HUES6 (cell line): ENCODE measurements around the gene SAA1.
"Not testable (repeated sequence)": the region's sequence is repeated elsewhere in the genome, so short reads cannot be mapped to it uniquely, and the experiment has no call there.

ENCODE experiments used
- H3K27ac ChIP-seq: 2 replicates; pipeline ENCODE4 v1.7.0; 2013; ENCODE audit warnings: low read depth, mild to moderate bottlenecking, low read length, inconsistent platforms
- H3K27me3 ChIP-seq: 2 replicates; pipeline ENCODE4 v1.6.1; 2013; ENCODE audit warnings: low read length; ENCODE audit not compliant: control insufficient read depth, insufficient read depth
- H3K36me3 ChIP-seq: 2 replicates; pipeline ENCODE4 v1.6.1; 2013; ENCODE audit warnings: low read length; ENCODE audit not compliant: control insufficient read depth, insufficient read depth
- H3K4me1 ChIP-seq: 2 replicates; pipeline ENCODE4 v1.6.1; 2013; ENCODE audit warnings: low read length; ENCODE audit not compliant: control insufficient read depth, insufficient read depth
- H3K4me3 ChIP-seq: 2 replicates; pipeline ENCODE4 v1.5.1; 2013; ENCODE audit warnings: low read depth, low read length
- H3K9ac ChIP-seq: one replicate; pipeline ENCODE4 v1.6.1; 2013; ENCODE audit warnings: mild to moderate bottlenecking, low read length
- H3K9me3 ChIP-seq: 2 replicates; pipeline ENCODE4 v1.6.1; 2013; ENCODE audit warnings: low read depth, low read length; ENCODE audit not compliant: control insufficient read depth, insufficient read depth

Gene SAA1

DNA sequence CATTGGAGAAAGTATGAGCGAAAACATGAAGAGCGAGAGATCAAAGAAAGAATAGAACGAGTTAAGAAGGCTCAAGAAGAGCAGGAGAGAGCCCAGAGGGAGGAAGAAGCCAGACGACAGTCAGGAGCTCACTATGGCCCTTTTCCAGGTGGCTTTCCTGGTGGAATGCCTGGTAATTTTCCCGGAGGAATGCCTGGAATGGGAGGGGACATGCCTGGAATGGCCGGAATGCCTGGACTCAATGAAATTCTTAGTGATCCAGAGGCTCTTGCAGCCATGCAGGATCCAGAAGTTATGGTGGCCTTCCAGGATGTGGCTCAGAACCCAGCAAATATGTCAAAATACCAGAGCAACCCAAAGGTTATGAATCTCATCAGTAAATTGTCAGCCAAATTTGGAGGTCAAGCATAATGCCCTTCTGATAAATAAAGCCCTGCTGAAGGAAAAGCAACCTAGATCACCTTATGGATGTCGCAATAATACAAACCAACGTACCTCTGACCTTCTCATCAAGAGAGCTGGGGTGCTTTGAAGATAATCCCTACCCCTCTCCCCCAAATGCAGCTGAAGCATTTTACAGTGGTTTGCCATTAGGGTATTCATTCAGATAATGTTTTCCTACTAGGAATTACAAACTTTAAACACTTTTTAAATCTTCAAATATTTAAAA is 3.2 kb upstream of the SAA1 start:
- not testable (repeated sequence) for H3K9ac ChIP-seq, H3K27me3 ChIP-seq, H3K9me3 ChIP-seq, H3K4me3 ChIP-seq, H3K4me1 ChIP-seq, H3K27ac ChIP-seq, H3K36me3 ChIP-seq

DNA sequence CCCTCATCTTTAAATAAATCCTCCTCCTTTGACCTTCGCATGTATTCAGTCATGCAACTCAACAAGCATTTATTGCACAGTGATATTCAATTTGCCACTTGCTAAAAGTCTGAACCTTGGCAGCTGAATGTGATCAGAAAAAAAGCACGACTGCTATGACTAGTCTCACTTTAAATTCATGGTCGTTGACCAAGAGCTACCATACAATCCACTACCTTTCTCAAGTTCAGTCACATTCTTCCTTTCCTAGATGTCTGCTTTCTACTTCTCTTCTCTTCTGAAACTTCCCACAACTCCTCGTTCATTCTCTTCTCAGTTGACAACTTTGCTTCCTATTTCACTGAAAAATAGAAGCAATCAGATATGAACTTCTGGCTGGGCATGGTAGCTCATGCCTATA is 2.0 kb upstream of the SAA1 start:
- Histone ChIP-seq H3K4me1 (0 out of 2 replicates have a peak, but pooled peaks cover 5% of the 10 kb centered on the region), H3K9me3 (no peaks in the 10 kb centered on the region), H3K27me3 (no peaks in the 10 kb centered on the region), H3K9ac (no peak overlapping the region), H3K27ac (no peak overlapping the region), H3K36me3 (no peaks in the 10 kb centered on the region), H3K4me3 (no peak overlapping the region)

DNA sequence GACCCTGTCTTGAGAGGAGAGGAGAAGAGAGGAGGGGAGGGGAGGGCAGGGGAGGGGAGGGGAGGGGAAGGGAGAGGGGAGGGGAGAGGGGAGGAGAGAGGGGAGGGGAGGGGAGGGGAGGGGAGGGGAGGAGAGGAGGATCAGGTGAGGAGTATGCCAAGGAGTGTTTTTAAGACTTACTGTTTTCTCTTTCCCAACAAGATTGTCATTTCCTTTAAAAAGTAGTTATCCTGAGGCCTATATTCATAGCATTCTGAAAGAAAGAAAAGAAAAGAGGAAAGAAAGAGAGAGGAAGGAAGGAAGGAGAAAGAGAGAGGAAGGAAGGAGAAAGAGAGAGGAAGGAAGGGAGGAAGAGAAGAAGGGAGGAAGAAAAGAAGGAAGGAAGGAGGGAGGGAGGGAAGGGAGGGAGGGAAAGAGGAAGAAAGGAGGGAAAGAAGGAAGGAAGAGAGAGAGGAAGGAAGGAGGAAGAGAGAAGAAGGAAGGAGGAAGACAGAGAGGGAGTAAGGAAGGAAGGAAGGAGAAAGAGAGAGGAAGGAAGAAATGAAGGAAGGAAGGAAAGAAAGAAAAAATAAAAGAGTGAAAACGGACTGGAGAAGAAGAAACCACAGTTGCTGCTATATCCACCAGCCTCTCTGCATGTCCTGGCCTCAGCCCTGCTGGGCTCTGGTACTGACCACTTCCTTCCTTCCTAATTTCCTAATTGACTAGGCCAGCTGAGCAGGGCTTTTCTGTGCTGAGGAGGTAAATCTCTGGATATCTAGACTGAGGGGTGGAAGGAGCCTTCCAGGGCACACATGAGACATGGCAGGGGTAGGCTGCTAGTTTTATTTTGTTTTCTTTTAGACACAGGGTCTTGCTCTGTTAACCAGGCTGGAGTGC is 1.1 kb upstream of the SAA1 start:
- H3K9ac ChIP-seq, result no peak overlapping the region
- no peaks in the 10 kb centered on the region for H3K36me3 ChIP-seq
- no peak overlapping the region for H3K4me3 ChIP-seq
- H3K27ac ChIP-seq, result no peak overlapping the region
- 0 out of 2 replicates have a peak, but pooled peaks cover 5% of the 10 kb centered on the region for H3K4me1 ChIP-seq
- no peaks in the 10 kb centered on the region for H3K9me3 ChIP-seq
- H3K27me3 ChIP-seq, result no peaks in the 10 kb centered on the region

DNA sequence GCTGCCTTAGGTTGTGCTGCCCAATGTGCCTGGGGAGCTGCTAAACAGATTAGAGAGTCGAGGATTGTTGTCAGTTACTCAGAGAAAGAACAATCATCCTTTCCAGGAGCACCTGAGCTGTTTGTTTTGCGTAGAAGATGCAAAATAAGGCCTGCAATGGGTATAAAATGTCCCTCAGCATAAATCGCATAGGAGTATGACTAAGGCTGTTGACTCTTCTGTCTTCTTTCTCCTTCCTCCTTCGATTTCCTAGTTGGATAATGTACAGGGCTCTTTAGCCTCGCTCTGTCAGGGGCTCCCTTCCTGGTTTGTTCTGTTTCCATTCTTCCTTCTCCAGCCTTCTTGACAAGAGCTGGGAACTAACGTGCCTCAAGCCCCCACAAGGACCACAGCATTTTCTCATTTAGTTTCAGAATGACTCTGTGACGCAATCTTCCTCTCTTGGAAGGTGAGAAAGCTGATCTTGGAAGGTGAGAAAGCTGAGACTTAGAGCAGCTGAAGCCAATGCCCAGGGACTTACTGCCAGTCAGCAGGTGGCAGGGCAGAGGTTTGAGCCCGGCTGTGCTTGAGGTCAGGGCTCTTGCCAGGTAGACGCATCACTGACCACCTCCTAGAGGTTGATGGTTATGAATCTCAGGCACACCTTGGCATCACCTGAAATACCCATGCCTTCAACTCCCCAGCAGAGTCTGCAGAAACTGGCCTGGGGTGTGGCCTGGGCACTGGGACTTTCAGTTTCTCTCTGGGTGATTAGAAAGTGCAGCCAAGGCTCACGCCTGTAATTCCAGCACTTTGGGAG is 1.5 kb downstream of the SAA1 start:
- not testable (repeated sequence) for H3K27ac ChIP-seq, H3K4me3 ChIP-seq, H3K36me3 ChIP-seq

DNA sequence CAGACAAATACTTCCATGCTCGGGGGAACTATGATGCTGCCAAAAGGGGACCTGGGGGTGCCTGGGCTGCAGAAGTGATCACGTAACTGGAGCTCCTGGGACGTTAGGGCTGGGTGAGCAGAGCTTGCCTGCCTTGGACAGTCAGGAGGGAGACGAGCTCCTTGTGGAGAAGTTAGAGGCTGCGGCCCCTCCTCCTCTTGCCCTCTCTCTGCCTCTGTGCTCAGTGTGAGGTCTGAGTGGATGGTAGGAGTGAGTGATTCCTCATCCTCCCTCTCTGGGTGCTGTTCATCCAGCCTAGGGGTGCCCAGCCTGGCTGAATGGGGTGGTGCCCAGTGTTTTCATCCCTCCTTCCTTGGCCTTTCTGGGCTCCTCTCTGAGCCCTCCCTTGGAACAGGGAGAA is 3.2 kb downstream of the SAA1 start:
- H3K9me3 ChIP-seq, H3K9ac ChIP-seq, H3K27me3 ChIP-seq, H3K4me1 ChIP-seq, H3K27ac ChIP-seq, H3K4me3 ChIP-seq, H3K36me3 ChIP-seq: not testable (repeated sequence)

More for the DNA sequence above, 1.5 kb downstream of the SAA1 start:
- not testable (repeated sequence) for H3K4me1 ChIP-seq, H3K27me3 ChIP-seq, H3K9ac ChIP-seq, H3K9me3 ChIP-seq

DNA sequence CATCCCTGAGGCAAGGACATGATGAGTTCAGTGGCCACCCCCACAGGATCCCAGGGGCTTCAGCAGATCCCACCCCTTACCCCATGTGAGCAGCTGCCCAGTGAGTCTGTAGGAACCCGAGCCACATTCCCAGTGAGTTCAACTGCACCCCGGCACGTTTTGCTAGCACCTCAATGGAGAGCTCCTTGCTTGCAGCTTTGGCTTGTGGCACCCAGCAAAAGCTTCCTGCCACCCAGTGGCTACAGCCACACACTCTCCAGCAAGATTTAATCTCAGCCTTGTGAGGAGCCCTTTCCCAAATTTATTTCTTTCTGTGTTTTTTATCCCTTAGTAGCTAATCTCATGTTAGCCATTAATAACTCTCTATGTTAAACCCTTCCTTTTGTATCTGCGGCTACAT is 4.0 kb downstream of the SAA1 start:
- H3K36me3 ChIP-seq, result no peaks in the 10 kb centered on the region
- H3K27ac ChIP-seq, result no peak overlapping the region
- H3K9ac ChIP-seq, result no peak overlapping the region
- no peaks in the 10 kb centered on the region for H3K27me3 ChIP-seq
- no peak overlapping the region for H3K4me3 ChIP-seq
- H3K9me3 ChIP-seq, result no peaks in the 10 kb centered on the region
- H3K4me1 ChIP-seq, result no peaks in the 10 kb centered on the region

DNA sequence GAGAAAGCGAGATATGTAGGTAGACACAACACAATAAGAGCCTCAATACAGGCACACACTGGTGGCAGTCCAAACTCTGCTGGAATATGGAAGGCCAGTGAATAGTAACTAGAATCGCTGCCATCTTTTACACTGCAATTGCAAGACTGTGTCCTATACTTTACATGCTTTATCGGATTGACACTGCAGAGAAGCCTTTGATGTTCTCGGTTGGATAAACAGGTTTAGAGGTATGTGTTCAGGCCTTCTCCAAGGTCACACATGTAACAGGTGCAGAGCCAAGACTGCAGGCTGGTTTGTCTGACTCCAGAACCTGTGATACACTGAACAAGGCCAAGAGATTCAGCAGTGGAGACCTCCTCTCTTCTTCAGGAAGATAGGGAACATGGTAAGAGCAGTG is 5.1 kb downstream of the SAA1 start:
- no peak overlapping the region for H3K27ac ChIP-seq
- H3K4me1 ChIP-seq, result no peaks in the 10 kb centered on the region

DNA sequence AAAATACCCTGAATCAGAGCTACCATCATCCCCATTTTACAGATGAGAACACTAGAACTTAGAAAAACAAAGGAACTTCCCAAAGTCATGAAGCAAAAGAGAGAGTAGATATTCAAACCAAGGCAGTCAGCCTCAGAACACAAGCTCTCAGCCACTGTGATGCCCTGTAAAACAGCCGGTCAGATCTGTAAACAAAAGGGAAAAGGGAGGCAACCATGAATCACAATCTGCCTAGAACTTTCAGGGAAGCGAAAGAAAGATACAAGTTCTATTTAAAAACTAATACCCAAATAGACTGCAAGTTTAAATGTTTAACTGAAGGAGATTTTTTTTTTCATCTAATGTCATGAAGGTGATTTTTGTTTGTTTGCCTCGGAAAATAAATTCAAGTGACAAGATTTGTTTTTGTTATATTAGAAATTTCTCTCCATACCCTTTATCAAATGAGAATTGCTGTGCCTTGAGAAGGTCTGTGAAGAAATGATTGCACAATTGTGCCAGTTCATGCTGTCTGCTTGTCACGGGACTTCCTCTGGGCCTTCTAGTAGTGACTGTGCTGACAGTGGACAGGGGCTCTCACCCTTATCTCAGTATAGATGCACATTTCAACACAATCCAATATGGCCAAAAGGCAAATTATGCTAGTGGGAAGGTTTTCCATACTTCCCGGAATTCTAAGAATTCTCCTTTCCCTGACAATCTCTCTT is 11.7 kb downstream of the SAA1 start:
- Histone ChIP-seq H3K9me3 (no peaks in the 10 kb centered on the region), H3K4me3 (no peak overlapping the region), H3K27me3 (no peaks in the 10 kb centered on the region), H3K36me3 (peaks cover 50% of the 10 kb centered on the region), H3K27ac (no peak overlapping the region), H3K9ac (no peak overlapping the region), H3K4me1 (no peaks in the 10 kb centered on the region)

More for the DNA sequence above, 5.1 kb downstream of the SAA1 start:
- Histone ChIP-seq H3K4me3 (no peak overlapping the region), H3K9ac (no peak overlapping the region), H3K9me3 (no peaks in the 10 kb centered on the region), H3K27me3 (no peaks in the 10 kb centered on the region), H3K36me3 (no peaks in the 10 kb centered on the region)

DNA sequence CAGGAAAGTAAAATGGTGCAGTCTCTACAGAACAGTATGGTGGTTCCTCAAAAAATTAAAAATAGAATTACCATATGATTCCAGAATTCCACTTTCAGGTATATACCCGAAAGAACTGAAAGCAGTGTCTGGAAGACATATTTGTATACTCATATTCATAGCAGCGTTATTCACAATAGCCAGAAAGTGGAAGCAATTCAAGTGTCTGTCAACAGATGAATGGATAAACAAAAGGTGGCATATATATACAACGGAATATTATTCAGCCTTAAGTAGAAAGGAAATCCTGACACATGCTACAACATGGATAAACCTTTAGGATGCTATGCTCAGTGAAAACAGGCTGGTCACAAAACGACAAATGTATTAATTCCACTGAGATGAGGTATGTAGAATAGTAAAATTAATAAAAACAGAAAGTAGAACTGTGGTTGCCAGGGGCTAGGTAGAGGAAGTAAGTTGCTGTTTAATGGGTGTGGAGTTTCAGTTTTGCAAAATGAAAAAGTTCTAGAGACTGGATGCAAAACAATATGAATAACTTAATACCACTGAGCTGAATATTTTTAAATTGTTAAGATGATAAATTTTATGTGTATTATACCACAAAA is 14.5 kb downstream of the SAA1 start:
- Histone ChIP-seq H3K27me3 (no peaks in the 10 kb centered on the region), H3K27ac (no peak overlapping the region), H3K4me1 (no peaks in the 10 kb centered on the region), H3K36me3 (peaks cover 76% of the 10 kb centered on the region), H3K4me3 (no peak overlapping the region), H3K9ac (no peak overlapping the region), H3K9me3 (no peaks in the 10 kb centered on the region)

DNA sequence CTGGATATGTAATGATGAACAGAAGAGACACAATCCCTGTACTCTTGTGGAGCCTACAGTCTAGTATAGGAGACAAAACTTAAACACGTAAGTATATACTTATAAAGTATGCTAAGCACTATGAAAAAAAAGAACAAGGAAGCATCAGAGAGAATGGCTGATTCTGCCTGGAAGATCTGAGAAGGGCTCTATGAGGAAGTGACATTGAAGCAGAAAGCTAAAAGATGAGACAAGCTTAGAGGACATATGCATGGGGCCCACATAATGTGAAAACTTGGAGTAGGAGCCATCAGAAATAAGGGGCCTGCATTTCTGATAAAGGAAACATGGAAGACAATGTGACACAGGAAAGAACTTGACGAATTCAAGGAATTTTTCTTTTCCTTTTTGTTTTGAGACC is 16.6 kb downstream of the SAA1 start:
- H3K27ac ChIP-seq, result no peak overlapping the region
- peaks cover 90% of the 10 kb centered on the region for H3K36me3 ChIP-seq
- H3K9ac ChIP-seq, result no peak overlapping the region
- H3K4me3 ChIP-seq, result no peak overlapping the region
- no peaks in the 10 kb centered on the region for H3K27me3 ChIP-seq
- no peaks in the 10 kb centered on the region for H3K9me3 ChIP-seq
- no peaks in the 10 kb centered on the region for H3K4me1 ChIP-seq
